Natural killer cell (primary cell): ENCODE measurements around the gene ZNF197. TPM values are rescaled to one million over a fixed set of nuclear protein-coding genes. Genes with fewer than 3 reads are reported as not detected.

Experiments used
- ATAC-seq, 3 donors: fragments of 150-1000 bp in 2 of 3; fragments of 200-7000 bp in 1 of 3; cut with Tn5 transposase; 1 replicate in 1 of 3; 2 replicates in 2 of 3; pipeline ENCODE4 v1.10.0; 2021; ENCODE audit warnings: mild to moderate bottlenecking in 2 of 3, moderate library complexity in 2 of 3
- DNase-seq, 2 donors: peaks; one replicate each; pipeline versions ENCODE4 v3.0.0 to v3.0.0-alpha.2; 2013 to 2021; ENCODE audit warnings: mixed read lengths in 1 of 2
- H3K27ac ChIP-seq: one replicate; pipeline ENCODE4 v1.5.1; 2013; ENCODE audit warnings: mild to moderate bottlenecking, low read length
- H3K27me3 ChIP-seq: one replicate; pipeline ENCODE4 v1.6.1; 2013; ENCODE audit warnings: low read length; ENCODE audit not compliant: control insufficient read depth, insufficient read depth
- H3K36me3 ChIP-seq: one replicate; pipeline ENCODE4 v1.6.1; 2013; ENCODE audit warnings: low read length; ENCODE audit not compliant: control insufficient read depth, insufficient read depth
- H3K4me1 ChIP-seq: one replicate; pipeline ENCODE4 v1.6.1; 2013; ENCODE audit warnings: low read length; ENCODE audit not compliant: control insufficient read depth, insufficient read depth
- H3K4me3 ChIP-seq: one replicate; pipeline ENCODE4 v1.5.1; 2013; ENCODE audit warnings: low read length
- H3K9me3 ChIP-seq: one replicate; pipeline ENCODE4 v1.6.1; 2013; ENCODE audit warnings: low read length; ENCODE audit not compliant: control insufficient read depth, insufficient read depth
- H3K27ac Mint-ChIP-seq, 2 donors: one replicate each; pipeline ENCODE4 v1.8.0; 2022; ENCODE audit warnings: mild to moderate bottlenecking in 2 of 2, mixed read lengths in 2 of 2, moderate library complexity in 1 of 2
- H3K27me3 Mint-ChIP-seq, 2 donors: one replicate each; pipeline ENCODE4 v1.8.0; 2022; ENCODE audit warnings: low read depth in 2 of 2, mixed read lengths in 2 of 2
- H3K36me3 Mint-ChIP-seq: one replicate; pipeline ENCODE4 v1.8.0; 2022; ENCODE audit warnings: mixed read lengths
- H3K4me1 Mint-ChIP-seq, 2 donors: one replicate each; pipeline ENCODE4 v1.8.0; 2022; ENCODE audit warnings: mixed read lengths in 2 of 2
- H3K4me3 Mint-ChIP-seq: one replicate; pipeline ENCODE4 v1.8.0; 2022; ENCODE audit warnings: mild to moderate bottlenecking, moderate library complexity, mixed read lengths
- H3K9me3 Mint-ChIP-seq, 2 donors: one replicate each; pipeline ENCODE4 v1.8.0; 2022; ENCODE audit warnings: mixed read lengths in 2 of 2
- CTCF ChIP-seq: fragments of 200-600 bp; IDR thresholded peaks from one replicate; pipeline ENCODE4 v1.8.0; 2022; ENCODE audit warnings: antibody characterized with exemption
- WGBS: methylation state at CpG from one replicate; pipeline ENCODE4 v1.1.7; 2013; ENCODE audit warnings: missing lambda C conversion rate; ENCODE audit not compliant: insufficient coverage; 5-methylcytosine and 5-hydroxymethylcytosine counted together
- intact Hi-C: fragments of 100-400 bp; cut with micrococcal nuclease; formaldehyde crosslinking; loops from one replicate; pipeline ENCODE4 v1.14.2; 2022
- total RNA-seq, 4 donors: library from RNA; stranded (reverse); fragments of 120-200 nt in 1 of 4; gene quantifications; one replicate each; pipeline versions ENCODE4 v1.2.3 to v1.2.4, GENCODE V29; 2013 to 2022

ZNF197 gene
- total RNA-seq, 3 donors from 2014 or later (not counting 1 experiment from before 2014, with no cell fraction given) = 10.0 to 15.7 (median 13.4) TPM

- TF ChIP-seq CTCF = no peak
- Mint-ChIP-seq H3K4me1 (peaks cover 23 to 33% of the 10 kb centered on the region in 2 donors), H3K4me3 (no peak overlapping the region), H3K27me3 (no peaks in the 10 kb centered on the region), H3K9me3 (peaks cover 0 to 2% of the 10 kb centered on the region in 2 donors), H3K36me3 (peaks cover 12% of the 10 kb centered on the region), H3K27ac (peak overlapping the region; percentile 83 to 84)
- intact Hi-C loops = no loop called here
- Histone ChIP-seq H3K27ac (no peak overlapping the region), H3K4me3 (no peak overlapping the region), H3K9me3 (peaks cover 2% of the 10 kb centered on the region), H3K4me1 (peaks cover 8% of the 10 kb centered on the region), H3K27me3 (no peaks in the 10 kb centered on the region), H3K36me3 (peaks cover 20% of the 10 kb centered on the region)
- DNase-seq (no peak), ATAC-seq (no peak)
- 88% methylated on average over 1 of the region's 1 CpG for WGBS
Measured at GRCh38 chr3:44649709-44650108, 24.9 kb downstream of the ZNF197 start.

- intact Hi-C loops = no loop called here
- no peak for TF ChIP-seq CTCF
- 100% methylated on average over 5 of the region's 5 CpGs for WGBS
- Mint-ChIP-seq H3K4me3 (no peak overlapping the region), H3K9me3 (peaks cover 2 to 11% of the 10 kb centered on the region in 2 donors), H3K27ac (no peak overlapping the region), H3K36me3 (peaks cover 43% of the 10 kb centered on the region), H3K27me3 (no peaks in the 10 kb centered on the region), H3K4me1 (peaks cover 15 to 16% of the 10 kb centered on the region in 2 donors)
- ATAC-seq (no peak), DNase-seq (no peak)
- H3K4me3 ChIP-seq = no peak overlapping the region
- H3K36me3 ChIP-seq = peaks cover 42% of the 10 kb centered on the region
- no peak overlapping the region for H3K27ac ChIP-seq
- H3K27me3 ChIP-seq = no peaks in the 10 kb centered on the region
- peaks cover 9% of the 10 kb centered on the region for H3K9me3 ChIP-seq
- H3K4me1 ChIP-seq = peaks cover under 1% of the 10 kb centered on the region
Measured at GRCh38 chr3:44654039-44654438, 29.2 kb downstream of the ZNF197 start.

- Histone ChIP-seq H3K27ac (no peak overlapping the region), H3K36me3 (peaks cover 40% of the 10 kb centered on the region), H3K4me3 (no peak overlapping the region), H3K9me3 (peaks cover 22% of the 10 kb centered on the region), H3K4me1 (no peaks in the 10 kb centered on the region), H3K27me3 (no peaks in the 10 kb centered on the region)
- DNase-seq (no peak), ATAC-seq (no peak)
- TF ChIP-seq CTCF = no peak
- Mint-ChIP-seq H3K4me1 (peaks cover 4 to 9% of the 10 kb centered on the region in 2 donors), H3K27me3 (no peaks in the 10 kb centered on the region), H3K4me3 (no peak overlapping the region), H3K36me3 (peaks cover 49% of the 10 kb centered on the region), H3K27ac (no peak overlapping the region), H3K9me3 (peaks cover 2 to 16% of the 10 kb centered on the region in 2 donors)
- intact Hi-C loops = no loop called here
- 95% methylated on average over 7 of the region's 7 CpGs for WGBS
Measured at GRCh38 chr3:44659015-44659414, 34.2 kb downstream of the ZNF197 start.

DNA sequence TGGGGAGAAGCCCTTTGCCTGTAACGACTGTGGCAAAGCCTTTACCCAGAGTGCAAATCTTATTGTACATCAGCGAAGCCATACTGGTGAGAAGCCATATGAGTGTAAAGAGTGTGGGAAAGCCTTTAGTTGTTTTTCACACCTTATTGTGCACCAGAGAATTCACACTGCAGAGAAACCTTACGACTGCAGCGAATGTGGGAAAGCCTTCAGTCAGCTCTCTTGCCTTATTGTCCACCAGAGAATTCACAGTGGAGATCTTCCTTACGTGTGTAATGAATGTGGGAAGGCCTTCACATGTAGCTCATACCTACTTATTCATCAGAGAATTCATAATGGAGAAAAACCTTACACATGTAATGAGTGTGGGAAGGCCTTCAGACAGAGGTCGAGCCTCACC, 34.6 kb downstream of the ZNF197 start:
- ATAC-seq = no peak
- intact Hi-C loops = no loop called here

More for the DNA sequence above, 34.6 kb downstream of the ZNF197 start:
- Mint-ChIP-seq H3K27me3 (no peaks in the 10 kb centered on the region), H3K4me3 (no peak overlapping the region), H3K27ac (no peak overlapping the region), H3K9me3 (peaks cover 2 to 16% of the 10 kb centered on the region in 2 donors), H3K4me1 (peaks cover 0 to 5% of the 10 kb centered on the region in 2 donors), H3K36me3 (peaks cover 46% of the 10 kb centered on the region)
- H3K27me3 ChIP-seq = no peaks in the 10 kb centered on the region
- H3K4me3 ChIP-seq = no peak overlapping the region
- peaks cover 22% of the 10 kb centered on the region for H3K9me3 ChIP-seq
- H3K4me1 ChIP-seq = no peaks in the 10 kb centered on the region
- H3K27ac ChIP-seq = no peak overlapping the region
- H3K36me3 ChIP-seq = peaks cover 36% of the 10 kb centered on the region
- 98% methylated on average over 4 of the region's 6 CpGs for WGBS
- TF ChIP-seq CTCF = no peak
- DNase-seq = no peak
